ENCODE results near the gene SORBS1. TPM values are rescaled to one million over a fixed set of nuclear protein-coding genes. Genes with fewer than 3 reads are reported as not detected.
A peak's percentile ranks its signal among the peaks of the same experiment; 100 is the strongest.

SORBS1 gene
- total and polyA plus RNA-seq, 2 of the 13 experiments (the other 11 are each of a cell fraction or from before 2014, with no cell fraction given): 16.8 to 39.8 TPM

GRCh38 chr10:95457319-95457886 lies 103.8 kb downstream of the SORBS1 start (continued):
- TF ChIP-seq, protein P1, sequence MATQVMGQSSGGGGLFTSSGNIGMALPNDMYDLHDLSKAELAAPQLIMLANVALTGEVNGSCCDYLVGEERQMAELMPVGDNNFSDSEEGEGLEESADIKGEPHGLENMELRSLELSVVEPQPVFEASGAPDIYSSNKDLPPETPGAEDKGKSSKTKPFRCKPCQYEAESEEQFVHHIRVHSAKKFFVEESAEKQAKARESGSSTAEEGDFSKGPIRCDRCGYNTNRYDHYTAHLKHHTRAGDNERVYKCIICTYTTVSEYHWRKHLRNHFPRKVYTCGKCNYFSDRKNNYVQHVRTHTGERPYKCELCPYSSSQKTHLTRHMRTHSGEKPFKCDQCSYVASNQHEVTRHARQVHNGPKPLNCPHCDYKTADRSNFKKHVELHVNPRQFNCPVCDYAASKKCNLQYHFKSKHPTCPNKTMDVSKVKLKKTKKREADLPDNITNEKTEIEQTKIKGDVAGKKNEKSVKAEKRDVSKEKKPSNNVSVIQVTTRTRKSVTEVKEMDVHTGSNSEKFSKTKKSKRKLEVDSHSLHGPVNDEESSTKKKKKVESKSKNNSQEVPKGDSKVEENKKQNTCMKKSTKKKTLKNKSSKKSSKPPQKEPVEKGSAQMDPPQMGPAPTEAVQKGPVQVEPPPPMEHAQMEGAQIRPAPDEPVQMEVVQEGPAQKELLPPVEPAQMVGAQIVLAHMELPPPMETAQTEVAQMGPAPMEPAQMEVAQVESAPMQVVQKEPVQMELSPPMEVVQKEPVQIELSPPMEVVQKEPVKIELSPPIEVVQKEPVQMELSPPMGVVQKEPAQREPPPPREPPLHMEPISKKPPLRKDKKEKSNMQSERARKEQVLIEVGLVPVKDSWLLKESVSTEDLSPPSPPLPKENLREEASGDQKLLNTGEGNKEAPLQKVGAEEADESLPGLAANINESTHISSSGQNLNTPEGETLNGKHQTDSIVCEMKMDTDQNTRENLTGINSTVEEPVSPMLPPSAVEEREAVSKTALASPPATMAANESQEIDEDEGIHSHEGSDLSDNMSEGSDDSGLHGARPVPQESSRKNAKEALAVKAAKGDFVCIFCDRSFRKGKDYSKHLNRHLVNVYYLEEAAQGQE (IDR thresholded peaks at IDR 0.05; ENCODE audit: borderline replicate concordance in 1 of 2, low read depth in 1 of 2, low read length in 2 of 2): 0 out of 4 replicates have a peak, but pooled peaks of 1 of the 2 experiments have one; percentile 19
- TF ChIP-seq RFXANK (CRISPR knock-in tag; IDR thresholded peaks at IDR 0.05) (no peak), HNRNPK (IDR thresholded peaks at IDR 0.05; ENCODE audit: low read depth, low read length, poor library complexity, severe bottlenecking) (no peak), ZNF782 (CRISPR knock-in tag; IDR thresholded peaks at IDR 0.05; ENCODE audit: borderline replicate concordance) (no peak), SOX5 (CRISPR knock-in tag; IDR thresholded peaks at IDR 0.05; ENCODE audit: borderline replicate concordance) (peak; percentile 92; the same call in 1 of the 2 replicates), STAT5B (CRISPR knock-in tag; IDR thresholded peaks at IDR 0.05) (no peak), ZFP37 (CRISPR knock-in tag; IDR thresholded peaks at IDR 0.05; ENCODE audit: borderline replicate concordance) (0 out of 2 replicates have a peak, but pooled peaks have one; percentile 63), PCBP2 (optimal IDR thresholded peaks at IDR 0.05; ENCODE audit: low read depth, low read length, poor library complexity, severe bottlenecking) (no peak), ZNF331 (CRISPR knock-in tag; IDR thresholded peaks at IDR 0.05) (peak; percentile 44), ZNF709 (CRISPR knock-in tag; IDR thresholded peaks at IDR 0.05) (no peak), ZC3H4 (CRISPR knock-in tag; IDR thresholded peaks at IDR 0.05; ENCODE audit: borderline replicate concordance) (no peak), KAT8 (CRISPR knock-in tag; IDR thresholded peaks at IDR 0.05) (peak; percentile 44), ZMAT3 (CRISPR knock-in tag; conservative IDR thresholded peaks at IDR 0.05) (no peak)
- TF ChIP-seq, protein P2, sequence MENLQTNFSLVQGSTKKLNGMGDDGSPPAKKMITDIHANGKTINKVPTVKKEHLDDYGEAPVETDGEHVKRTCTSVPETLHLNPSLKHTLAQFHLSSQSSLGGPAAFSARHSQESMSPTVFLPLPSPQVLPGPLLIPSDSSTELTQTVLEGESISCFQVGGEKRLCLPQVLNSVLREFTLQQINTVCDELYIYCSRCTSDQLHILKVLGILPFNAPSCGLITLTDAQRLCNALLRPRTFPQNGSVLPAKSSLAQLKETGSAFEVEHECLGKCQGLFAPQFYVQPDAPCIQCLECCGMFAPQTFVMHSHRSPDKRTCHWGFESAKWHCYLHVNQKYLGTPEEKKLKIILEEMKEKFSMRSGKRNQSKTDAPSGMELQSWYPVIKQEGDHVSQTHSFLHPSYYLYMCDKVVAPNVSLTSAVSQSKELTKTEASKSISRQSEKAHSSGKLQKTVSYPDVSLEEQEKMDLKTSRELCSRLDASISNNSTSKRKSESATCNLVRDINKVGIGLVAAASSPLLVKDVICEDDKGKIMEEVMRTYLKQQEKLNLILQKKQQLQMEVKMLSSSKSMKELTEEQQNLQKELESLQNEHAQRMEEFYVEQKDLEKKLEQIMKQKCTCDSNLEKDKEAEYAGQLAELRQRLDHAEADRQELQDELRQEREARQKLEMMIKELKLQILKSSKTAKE (CRISPR knock-in tag; IDR thresholded peaks at IDR 0.05; ENCODE audit: borderline replicate concordance): no peak
- TF ChIP-seq, protein P3, sequence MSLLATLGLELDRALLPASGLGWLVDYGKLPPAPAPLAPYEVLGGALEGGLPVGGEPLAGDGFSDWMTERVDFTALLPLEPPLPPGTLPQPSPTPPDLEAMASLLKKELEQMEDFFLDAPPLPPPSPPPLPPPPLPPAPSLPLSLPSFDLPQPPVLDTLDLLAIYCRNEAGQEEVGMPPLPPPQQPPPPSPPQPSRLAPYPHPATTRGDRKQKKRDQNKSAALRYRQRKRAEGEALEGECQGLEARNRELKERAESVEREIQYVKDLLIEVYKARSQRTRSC (CRISPR knock-in tag; IDR thresholded peaks at IDR 0.05; ENCODE audit: low read depth): no peak
